H9 (cell line): ENCODE results near the gene TMEM179B. TPM values are rescaled to one million over a fixed set of nuclear protein-coding genes. Genes with fewer than 3 reads are reported as not detected.
A peak's percentile ranks its signal among the peaks of the same experiment; 100 is the strongest.

Experiments used
- DNase-seq: peaks from one replicate; pipeline ENCODE4 v3.0.0-alpha.2; 2017
- H2AFZ ChIP-seq: one replicate; pipeline ENCODE4 v1.6.1; 2013; ENCODE audit warnings: mild to moderate bottlenecking, low read length, control low read depth, moderate library complexity
- H2AK5ac ChIP-seq: 2 replicates; pipeline ENCODE4 v1.6.1; 2013; ENCODE audit warnings: low read length, control low read depth, mixed read lengths; ENCODE audit not compliant: insufficient read length
- H2BK120ac ChIP-seq: one replicate; pipeline ENCODE4 v1.6.1; 2013; ENCODE audit warnings: low read depth, mild to moderate bottlenecking, low read length, control low read depth, inconsistent platforms; ENCODE audit not compliant: poor library complexity, severe bottlenecking
- H2BK12ac ChIP-seq: 2 replicates; pipeline ENCODE4 v1.6.1; 2013; ENCODE audit warnings: low read length, control low read depth, mixed read lengths, low read depth; ENCODE audit not compliant: insufficient read length
- H2BK15ac ChIP-seq: 2 replicates; pipeline ENCODE4 v1.6.1; 2013; ENCODE audit warnings: low read depth, low read length, control low read depth
- H2BK20ac ChIP-seq: one replicate; pipeline ENCODE4 v1.6.1; 2013; ENCODE audit warnings: low read depth, mild to moderate bottlenecking, low read length, control low read depth, inconsistent platforms; ENCODE audit not compliant: poor library complexity, severe bottlenecking
- H2BK5ac ChIP-seq: 2 replicates; pipeline ENCODE4 v1.6.1; 2013; ENCODE audit warnings: low read length, control low read depth, mixed read lengths; ENCODE audit not compliant: insufficient read length
- H3K14ac ChIP-seq: 2 replicates; pipeline ENCODE4 v1.6.1; 2013; ENCODE audit warnings: low read length, control low read depth; ENCODE audit not compliant: insufficient read depth
- H3K18ac ChIP-seq: 2 replicates; pipeline ENCODE4 v1.6.1; 2013; ENCODE audit warnings: low read depth, mild to moderate bottlenecking, mixed read lengths, low read length, control low read depth; ENCODE audit not compliant: insufficient read length
- H3K23ac ChIP-seq: 2 replicates; pipeline ENCODE4 v1.6.1; 2013; ENCODE audit warnings: low read length, control low read depth, mixed read lengths, low read depth; ENCODE audit not compliant: insufficient read length
- H3K23me2 ChIP-seq: 2 replicates; pipeline ENCODE4 v1.6.1; 2013; ENCODE audit warnings: low read depth, mild to moderate bottlenecking, mixed read lengths, low read length, control low read depth; ENCODE audit not compliant: insufficient read length, poor library complexity, severe bottlenecking
- H3K27ac ChIP-seq: 2 replicates; pipeline ENCODE4 v1.5.1; 2013; ENCODE audit warnings: low read length, control low read depth, mixed read lengths, low read depth; ENCODE audit not compliant: insufficient read length
- H3K27me3 ChIP-seq: 2 replicates; pipeline ENCODE4 v1.6.1; 2013; ENCODE audit warnings: low read length, control low read depth, inconsistent platforms; ENCODE audit not compliant: insufficient read depth
- H3K4ac ChIP-seq: 2 replicates; pipeline ENCODE4 v1.6.1; 2013; ENCODE audit warnings: low read depth, mild to moderate bottlenecking, control low read depth, inconsistent platforms, low read length, moderate library complexity
- H3K4me1 ChIP-seq: 2 replicates; pipeline ENCODE4 v1.6.1; 2013; ENCODE audit warnings: low read length, control low read depth, inconsistent platforms; ENCODE audit not compliant: insufficient read depth
- H3K4me2 ChIP-seq: 2 replicates; pipeline ENCODE4 v1.6.1; 2013; ENCODE audit warnings: low read length, control low read depth, mixed read lengths; ENCODE audit not compliant: insufficient read length, insufficient read depth
- H3K56ac ChIP-seq: 2 replicates; pipeline ENCODE4 v1.6.1; 2013; ENCODE audit warnings: low read depth, mild to moderate bottlenecking, mixed read lengths, low read length, control low read depth; ENCODE audit not compliant: insufficient read length
- H3K79me1 ChIP-seq: 2 replicates; pipeline ENCODE4 v1.6.1; 2013; ENCODE audit warnings: low read depth, mild to moderate bottlenecking, moderate library complexity, low read length, control low read depth, inconsistent platforms; ENCODE audit not compliant: insufficient read depth, poor library complexity, severe bottlenecking
- H3K79me2 ChIP-seq: 2 replicates; pipeline ENCODE4 v1.6.1; 2013; ENCODE audit warnings: low read length, control low read depth, inconsistent platforms; ENCODE audit not compliant: insufficient read depth
- H3K9ac ChIP-seq: 2 replicates; pipeline ENCODE4 v1.6.1; 2013; ENCODE audit warnings: low read length, control low read depth, mixed read lengths; ENCODE audit not compliant: insufficient read length; ENCODE audit errors: extremely low read depth
- H3K9me3 ChIP-seq: one replicate; pipeline ENCODE4 v1.6.1; 2013; ENCODE audit warnings: low read depth, low read length, inconsistent platforms; ENCODE audit not compliant: control insufficient read depth
- H3T11ph ChIP-seq: one replicate; pipeline ENCODE4 v1.6.1; 2013; ENCODE audit warnings: mild to moderate bottlenecking, low read length, control low read depth, inconsistent platforms
- H4K20me1 ChIP-seq: one replicate; pipeline ENCODE4 v1.6.1; 2013; ENCODE audit not compliant: control insufficient read depth, insufficient read length, insufficient read depth
- H4K5ac ChIP-seq: 2 replicates; pipeline ENCODE4 v1.6.1; 2013; ENCODE audit warnings: low read depth, mild to moderate bottlenecking, mixed read lengths, low read length, control low read depth; ENCODE audit not compliant: insufficient read length
- H4K8ac ChIP-seq: replicated peaks from 2 replicates; pipeline ENCODE4 v1.6.1; 2013; ENCODE audit warnings: low read length, control low read depth, mixed read lengths, low read depth; ENCODE audit not compliant: insufficient read length
- H4K91ac ChIP-seq: 2 replicates; pipeline ENCODE4 v1.6.1; 2013; ENCODE audit warnings: low read depth, mild to moderate bottlenecking, moderate library complexity, mixed read lengths, low read length, control low read depth; ENCODE audit not compliant: insufficient read length
- H3K27ac Mint-ChIP-seq, 3 experiments: 2 replicates in 2 of 3; 3 replicates in 1 of 3; pipeline ENCODE4 v1.8.0; 2020 to 2021; ENCODE audit warnings: mixed read lengths in 3 of 3, mild to moderate bottlenecking in 1 of 3, moderate library complexity in 1 of 3
- H3K27me3 Mint-ChIP-seq: 2 replicates; pipeline ENCODE4 v1.8.0; 2021; ENCODE audit warnings: low read depth, mild to moderate bottlenecking, moderate library complexity, mixed read lengths
- H3K36me3 Mint-ChIP-seq, 3 experiments: 2 replicates in 2 of 3; 3 replicates in 1 of 3; pipeline ENCODE4 v1.8.0; 2020 to 2021; ENCODE audit warnings: low read depth in 3 of 3, mixed read lengths in 3 of 3; ENCODE audit not compliant: insufficient read depth in 1 of 3
- H3K4me1 Mint-ChIP-seq, 2 experiments: 2 replicates each; pipeline ENCODE4 v1.8.0; 2020; ENCODE audit warnings: mixed read lengths in 2 of 2
- H3K4me3 Mint-ChIP-seq, 2 experiments: 2 replicates in 1 of 2; 3 replicates in 1 of 2; pipeline ENCODE4 v1.8.0; 2020 to 2021; ENCODE audit warnings: mild to moderate bottlenecking in 2 of 2, mixed read lengths in 2 of 2, moderate library complexity in 1 of 2
- H3K9me3 Mint-ChIP-seq, 2 experiments: 2 replicates in 1 of 2; 3 replicates in 1 of 2; pipeline ENCODE4 v1.8.0; 2020; ENCODE audit warnings: mild to moderate bottlenecking in 2 of 2, mixed read lengths in 2 of 2, moderate library complexity in 1 of 2
- WGBS: extraction: QIAGEN DNeasy Blood & Tissue Kit; methylation state at CpG from one replicate; pipeline ENCODE4 v1.1.7; 2013; ENCODE audit warnings: missing lambda C conversion rate, low lambda C conversion rate, mixed read lengths; ENCODE audit not compliant: insufficient read length; ENCODE audit errors: extremely low coverage; 5-methylcytosine and 5-hydroxymethylcytosine counted together
- total RNA-seq: library from RNA; stranded (reverse); gene quantifications from 2 replicates; pipeline ENCODE4 v1.2.1, GENCODE V29; 2021
- TF ChIP-seq, protein P1 (sequence below): fragments of 200-600 bp; sonication (generic); conservative IDR thresholded peaks from 3 replicates; pipeline ENCODE4 v1.8.0; 2021; ENCODE audit warnings: antibody characterized with exemption, mild to moderate bottlenecking

The TMEM179B gene
- total RNA-seq, 1 experiment from 2014 or later = 25.0 TPM

DNA sequence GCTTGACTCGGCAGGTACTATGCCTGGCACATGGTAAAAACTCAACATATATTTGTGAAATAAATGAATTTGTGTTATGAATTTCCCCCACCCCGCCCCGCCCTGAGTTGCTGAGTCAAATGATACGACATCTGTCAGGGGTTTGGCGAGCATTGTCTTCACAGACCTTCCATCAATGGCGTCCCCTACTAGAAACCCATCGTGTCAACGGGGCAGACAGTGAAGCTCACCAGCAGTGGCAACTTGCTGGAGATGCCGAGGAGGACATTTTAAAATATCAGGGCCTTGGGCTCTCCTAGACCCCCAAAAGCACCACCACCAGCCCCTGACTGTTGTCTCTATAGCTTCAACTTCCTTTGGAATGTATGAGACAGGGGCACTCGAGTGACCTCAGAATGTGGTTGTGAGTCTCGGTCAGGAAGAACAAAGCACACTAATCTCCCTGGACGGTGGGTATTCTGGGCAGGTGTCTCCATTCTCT lies 18.8 kb downstream of the TMEM179B start:
- Histone ChIP-seq H3K79me1 (peaks cover 2% of the 10 kb centered on the region), H2BK12ac (no peak overlapping the region), H2BK15ac (no peak overlapping the region), H3K9ac (peak overlapping the region; percentile 39), H2BK120ac (no peak overlapping the region), H3K18ac (no peak overlapping the region), H3T11ph (no peak overlapping the region), H3K27me3 (no peaks in the 10 kb centered on the region), H2BK20ac (no peak overlapping the region), H2AFZ (no peak overlapping the region), H3K9me3 (no peaks in the 10 kb centered on the region), H4K20me1 (no peaks in the 10 kb centered on the region), H3K4me1 (no peaks in the 10 kb centered on the region), H4K8ac (no peak overlapping the region), H4K91ac (no peak overlapping the region), H3K14ac (no peak overlapping the region), H3K79me2 (peaks cover 6% of the 10 kb centered on the region; the same call in 1 of the 2 replicates), H3K27ac (no peak overlapping the region), H3K56ac (no peak overlapping the region), H3K4me2 (peak overlapping the region; percentile 55), H3K23ac (no peak overlapping the region), H3K4ac (no peak overlapping the region), H2AK5ac (no peak overlapping the region), H3K23me2 (peaks cover 9% of the 10 kb centered on the region), H4K5ac (no peak overlapping the region), H2BK5ac (no peak overlapping the region)
- no peak for DNase-seq
- Mint-ChIP-seq H3K9me3 (no peaks in the 10 kb centered on the region), H3K4me1 (peaks cover 19 to 20% of the 10 kb centered on the region in 2 experiments), H3K36me3 (peaks cover 20 to 35% (median 26%) of the 10 kb centered on the region in 3 experiments; a peak in 6 of 7 replicates), H3K27ac (peak overlapping the region; percentile 31 to 87 (median 68); a peak in 4 of 7 replicates), H3K27me3 (no peaks in the 10 kb centered on the region; the same call in 1 of the 2 replicates), H3K4me3 (peak overlapping the region; percentile 96 to 99)
- no CpG with 5 or more reads among the region's 12 CpGs for WGBS
- TF ChIP-seq, protein P1, sequence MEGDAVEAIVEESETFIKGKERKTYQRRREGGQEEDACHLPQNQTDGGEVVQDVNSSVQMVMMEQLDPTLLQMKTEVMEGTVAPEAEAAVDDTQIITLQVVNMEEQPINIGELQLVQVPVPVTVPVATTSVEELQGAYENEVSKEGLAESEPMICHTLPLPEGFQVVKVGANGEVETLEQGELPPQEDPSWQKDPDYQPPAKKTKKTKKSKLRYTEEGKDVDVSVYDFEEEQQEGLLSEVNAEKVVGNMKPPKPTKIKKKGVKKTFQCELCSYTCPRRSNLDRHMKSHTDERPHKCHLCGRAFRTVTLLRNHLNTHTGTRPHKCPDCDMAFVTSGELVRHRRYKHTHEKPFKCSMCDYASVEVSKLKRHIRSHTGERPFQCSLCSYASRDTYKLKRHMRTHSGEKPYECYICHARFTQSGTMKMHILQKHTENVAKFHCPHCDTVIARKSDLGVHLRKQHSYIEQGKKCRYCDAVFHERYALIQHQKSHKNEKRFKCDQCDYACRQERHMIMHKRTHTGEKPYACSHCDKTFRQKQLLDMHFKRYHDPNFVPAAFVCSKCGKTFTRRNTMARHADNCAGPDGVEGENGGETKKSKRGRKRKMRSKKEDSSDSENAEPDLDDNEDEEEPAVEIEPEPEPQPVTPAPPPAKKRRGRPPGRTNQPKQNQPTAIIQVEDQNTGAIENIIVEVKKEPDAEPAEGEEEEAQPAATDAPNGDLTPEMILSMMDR = no peak
